HL-60 (cell line): ENCODE measurements around the gene OR2T35.

Experiments used
- CTCF ChIP-seq: IDR thresholded peaks from one replicate; pipeline ENCODE4 v1.5.1; 2011; ENCODE audit warnings: low read length, control low read depth, inconsistent platforms; ENCODE audit not compliant: insufficient read depth
- GABPA ChIP-seq: IDR thresholded peaks from 2 replicates; pipeline ENCODE4 v1.6.1; 2012; ENCODE audit warnings: low read depth
- POLR2AphosphoS5 ChIP-seq: IDR thresholded peaks from 2 replicates; pipeline ENCODE4 v1.6.1; 2012; ENCODE audit warnings: low read depth
- SPI1 ChIP-seq: IDR thresholded peaks from 2 replicates; pipeline ENCODE4 v1.6.1; 2012; ENCODE audit warnings: low read depth, mild to moderate bottlenecking, borderline replicate concordance

- TF ChIP-seq POLR2AphosphoS5 (no peak), CTCF (no peak), SPI1 (no peak), GABPA (no peak)
Measured at GRCh38 chr1:248590055-248590454, 55.0 kb downstream of the OR2T35 start.
